Mucosa of rectum (tissue), 2 donors: Measurements from ENCODE around the gene PIEZO2.

ENCODE experiments used
- H3K27ac ChIP-seq, 2 donors: one replicate each; pipeline ENCODE4 v1.7.0; 2013; ENCODE audit warnings: inconsistent platforms in 2 of 2, low read depth in 2 of 2, low read length in 2 of 2
- H3K27me3 ChIP-seq, 2 donors: one replicate each; pipeline ENCODE4 v1.7.0; 2013; ENCODE audit warnings: low read length in 2 of 2; ENCODE audit not compliant: control insufficient read depth in 2 of 2, insufficient read depth in 2 of 2
- H3K36me3 ChIP-seq, 2 donors: one replicate each; pipeline ENCODE4 v1.7.0; 2013; ENCODE audit warnings: low read length in 2 of 2; ENCODE audit not compliant: control insufficient read depth in 2 of 2, insufficient read depth in 2 of 2
- H3K4me1 ChIP-seq, 2 donors: one replicate each; pipeline ENCODE4 v1.7.0; 2013; ENCODE audit warnings: low read length in 2 of 2, mild to moderate bottlenecking in 1 of 2; ENCODE audit not compliant: control insufficient read depth in 2 of 2, insufficient read depth in 2 of 2
- H3K4me3 ChIP-seq, 2 donors: one replicate each; pipeline ENCODE4 v1.7.0; 2013; ENCODE audit warnings: low read length in 2 of 2
- H3K9ac ChIP-seq, 2 donors: one replicate each; pipeline ENCODE4 v1.7.0; 2013; ENCODE audit warnings: low read length in 2 of 2, low read depth in 1 of 2, mild to moderate bottlenecking in 1 of 2
- H3K9me3 ChIP-seq, 2 donors: one replicate each; pipeline ENCODE4 v1.7.0; 2013; ENCODE audit warnings: low read length in 2 of 2; ENCODE audit not compliant: control insufficient read depth in 2 of 2
- donor health status: healthy.
- donor health status: Normal muscosa, but diverticular disease.

The PIEZO2 gene

DNA sequence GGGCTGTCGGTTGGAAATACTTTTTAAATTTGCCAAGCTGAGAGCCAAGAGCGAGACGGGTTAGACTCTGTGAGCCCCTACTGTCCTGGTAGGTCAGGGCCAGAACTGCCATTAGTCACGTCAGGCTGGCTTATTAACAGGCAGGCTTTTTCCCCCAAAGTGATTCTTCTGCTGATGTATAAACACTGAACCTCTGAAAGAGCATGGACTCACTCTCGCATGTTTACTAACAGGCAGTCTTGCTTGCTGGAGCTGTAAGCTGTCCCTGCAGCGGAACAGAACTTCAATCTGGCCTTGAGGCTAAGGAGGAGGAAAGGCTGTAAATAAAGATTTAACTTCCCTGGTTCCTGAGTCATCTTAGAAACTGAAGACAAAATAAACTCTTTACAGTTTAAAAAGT lies 288.4 kb downstream of the PIEZO2 start:
- Histone ChIP-seq H3K9ac (no peak overlapping the region), H3K4me3 (no peak overlapping the region), H3K4me1 (no peaks in the 10 kb centered on the region), H3K27me3 (no peaks in the 10 kb centered on the region), H3K36me3 (no peaks in the 10 kb centered on the region), H3K9me3 (no peaks in the 10 kb centered on the region), H3K27ac (peak overlapping the region in 1 of 2 donors; percentile 20)

DNA sequence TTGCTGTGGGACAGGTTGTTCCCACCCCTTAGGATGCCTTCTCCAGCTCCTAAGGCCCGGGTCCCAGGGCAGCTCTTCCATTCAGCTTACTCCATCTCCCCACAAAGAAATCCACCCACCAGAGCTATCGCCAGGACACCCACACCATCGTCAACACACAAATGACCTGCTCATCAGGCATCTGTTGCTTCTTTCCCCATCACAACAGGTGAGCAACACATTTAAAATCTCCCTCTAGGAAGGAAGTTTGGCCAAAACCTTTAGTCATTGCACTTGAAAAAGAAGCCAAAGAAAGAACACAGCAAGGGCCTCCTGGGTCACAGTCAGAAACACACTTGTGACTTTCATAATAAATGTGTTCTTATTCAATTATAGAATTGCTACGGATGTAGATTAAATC lies 289.0 kb downstream of the PIEZO2 start:
- Histone ChIP-seq H3K4me3 (no peak overlapping the region), H3K4me1 (no peaks in the 10 kb centered on the region), H3K9ac (no peak overlapping the region), H3K27ac (peak overlapping the region in 1 of 2 donors; percentile 20), H3K36me3 (no peaks in the 10 kb centered on the region), H3K27me3 (no peaks in the 10 kb centered on the region), H3K9me3 (no peaks in the 10 kb centered on the region)

DNA sequence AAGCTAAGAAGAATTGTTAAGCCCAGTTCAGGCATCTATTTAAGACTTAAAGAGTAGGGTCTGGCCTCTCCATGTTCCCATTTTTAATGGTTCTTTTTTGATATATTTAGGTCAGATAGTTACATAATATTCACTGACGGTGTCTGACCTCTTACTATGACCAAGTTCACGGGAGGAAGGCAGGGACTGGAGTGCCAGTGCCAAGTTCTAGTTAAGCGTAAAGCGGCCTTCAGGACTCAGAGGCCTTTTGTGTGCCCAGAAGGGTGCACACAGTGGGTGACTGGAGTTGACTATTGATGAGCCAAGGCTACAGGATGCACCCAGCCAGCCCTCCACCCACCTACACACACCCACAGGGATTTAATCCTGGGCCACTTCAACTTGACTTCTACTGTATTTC lies 290.9 kb downstream of the PIEZO2 start:
- no peaks in the 10 kb centered on the region for H3K36me3 ChIP-seq

DNA sequence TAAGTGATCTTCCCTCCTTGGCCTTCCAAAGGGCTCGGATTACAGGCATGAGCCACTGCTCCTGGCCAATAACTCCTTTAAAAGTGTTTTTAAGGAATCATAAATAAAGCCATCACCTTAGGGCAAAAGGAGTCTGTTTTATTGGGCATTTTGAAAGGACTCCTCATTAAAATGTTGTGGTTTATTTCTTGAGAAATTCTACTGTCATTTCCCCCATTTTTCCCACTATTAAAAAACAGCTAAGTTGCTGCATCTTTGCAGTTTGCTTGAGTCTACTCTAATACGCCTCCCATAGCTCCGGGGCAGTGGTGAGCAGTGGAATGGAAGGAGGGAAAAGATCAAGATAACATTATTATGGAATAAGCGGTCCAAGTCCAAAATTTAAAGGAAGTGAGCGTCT lies 293.2 kb downstream of the PIEZO2 start:
- Histone ChIP-seq H3K9ac (no peak overlapping the region), H3K27me3 (no peaks in the 10 kb centered on the region), H3K27ac (no peak overlapping the region)

More for the DNA sequence above, 290.9 kb downstream of the PIEZO2 start:
- H3K27me3 ChIP-seq, result no peaks in the 10 kb centered on the region
- no peak overlapping the region for H3K4me3 ChIP-seq
- H3K9ac ChIP-seq, result no peak overlapping the region
- no peaks in the 10 kb centered on the region for H3K4me1 ChIP-seq
- no peak overlapping the region for H3K27ac ChIP-seq
- H3K9me3 ChIP-seq, result no peaks in the 10 kb centered on the region

DNA sequence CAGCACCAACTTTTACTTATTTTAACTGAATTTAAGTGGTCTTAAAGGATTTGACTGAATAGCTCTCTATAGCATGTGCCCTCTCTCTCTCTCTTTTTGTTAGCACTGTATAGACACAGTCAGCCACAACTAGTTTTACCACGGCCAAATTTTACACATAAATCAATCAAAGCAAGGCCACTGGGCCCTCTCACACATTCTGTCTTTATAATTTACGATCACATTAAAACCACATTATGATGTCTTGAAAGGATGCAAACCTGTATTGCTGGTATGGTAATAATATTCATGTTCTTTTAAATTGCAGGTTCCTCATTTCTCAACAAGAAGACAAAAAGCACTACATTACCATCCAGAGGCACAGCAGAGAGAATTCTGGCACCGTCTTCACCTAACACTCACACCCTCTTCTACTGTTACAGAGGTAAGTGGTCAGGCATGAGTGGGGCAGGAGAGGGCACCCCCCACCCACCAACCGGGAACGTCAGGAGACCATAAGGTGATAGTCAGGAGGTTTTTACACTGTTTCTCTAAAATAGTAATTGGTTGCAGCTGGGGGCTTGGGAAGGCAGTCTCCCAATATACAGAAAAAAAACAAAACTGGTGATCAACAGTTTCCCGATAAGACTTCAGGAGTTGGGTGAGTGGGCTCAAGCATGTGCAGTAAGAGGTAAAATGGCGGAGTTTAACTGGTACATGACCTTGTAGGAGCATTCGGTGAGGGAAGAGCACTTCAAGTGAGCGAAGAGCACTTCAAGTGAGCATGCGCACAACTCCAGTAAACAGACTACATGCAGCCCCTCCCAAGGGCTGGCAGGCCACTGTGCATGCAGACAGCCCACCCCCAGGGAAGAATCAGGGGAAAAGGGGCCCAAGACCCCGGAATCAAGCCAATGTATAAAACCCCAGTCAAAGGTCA lies 296.7 kb downstream of the PIEZO2 start:
- no peak overlapping the region for H3K9ac ChIP-seq
- no peak overlapping the region for H3K4me3 ChIP-seq
- H3K27ac ChIP-seq, result no peak overlapping the region
- no peaks in the 10 kb centered on the region for H3K27me3 ChIP-seq
- no peaks in the 10 kb centered on the region for H3K4me1 ChIP-seq
- no peaks in the 10 kb centered on the region for H3K36me3 ChIP-seq
- H3K9me3 ChIP-seq, result no peaks in the 10 kb centered on the region

More for the DNA sequence above, 293.2 kb downstream of the PIEZO2 start:
- no peaks in the 10 kb centered on the region for H3K9me3 ChIP-seq
- no peak overlapping the region for H3K4me3 ChIP-seq
- H3K4me1 ChIP-seq, result no peaks in the 10 kb centered on the region
- H3K36me3 ChIP-seq, result no peaks in the 10 kb centered on the region

DNA sequence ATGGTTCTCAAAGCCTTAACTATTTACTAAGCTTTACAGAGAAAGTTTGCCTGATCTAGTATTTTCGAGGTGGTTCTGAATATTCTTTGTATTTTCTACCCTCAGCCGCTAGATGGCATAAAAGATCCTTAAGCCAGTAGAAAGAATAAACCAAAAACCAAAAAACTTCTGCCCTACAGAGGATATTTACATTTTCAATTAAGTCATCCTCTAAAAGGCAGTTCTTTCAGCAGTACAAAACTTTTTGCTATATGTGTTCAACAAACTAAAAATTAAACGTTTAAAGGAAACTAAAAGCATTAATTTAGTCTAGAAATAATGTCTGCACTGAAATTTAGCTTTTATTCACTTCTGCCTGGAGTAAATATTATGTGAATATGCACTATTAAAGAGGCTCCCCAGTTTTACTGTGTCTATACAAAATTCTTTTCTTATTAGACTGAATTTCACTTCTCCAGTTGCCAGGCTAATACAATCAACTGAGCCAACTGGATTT lies 297.5 kb downstream of the PIEZO2 start:
- H3K9me3 ChIP-seq, result no peaks in the 10 kb centered on the region
- no peaks in the 10 kb centered on the region for H3K27me3 ChIP-seq
- H3K36me3 ChIP-seq, result no peaks in the 10 kb centered on the region
- H3K27ac ChIP-seq, result no peak overlapping the region
- no peak overlapping the region for H3K4me3 ChIP-seq
- no peak overlapping the region for H3K9ac ChIP-seq
- H3K4me1 ChIP-seq, result no peaks in the 10 kb centered on the region

DNA sequence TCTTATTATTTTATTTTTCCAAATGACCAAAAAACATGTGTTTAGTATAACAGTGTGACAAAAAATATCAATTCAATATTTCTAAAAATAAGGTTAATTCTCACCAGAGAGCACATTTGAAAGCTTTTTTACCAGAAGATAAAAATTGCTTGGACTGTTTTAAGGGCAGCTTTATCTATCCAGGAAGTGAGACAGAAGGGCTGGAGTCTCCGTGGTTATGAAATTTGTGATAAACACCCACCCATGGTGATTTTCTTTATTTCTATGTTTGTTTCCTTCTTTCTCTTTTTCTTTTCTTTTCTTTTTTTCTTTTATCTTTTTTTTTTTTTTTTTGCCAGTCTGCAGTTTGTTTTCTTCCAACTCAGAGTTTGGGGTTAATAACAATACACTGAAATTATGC lies 298.5 kb downstream of the PIEZO2 start:
- Histone ChIP-seq H3K27me3 (no peaks in the 10 kb centered on the region), H3K9ac (no peak overlapping the region), H3K27ac (no peak overlapping the region), H3K9me3 (no peaks in the 10 kb centered on the region), H3K36me3 (no peaks in the 10 kb centered on the region), H3K4me1 (no peaks in the 10 kb centered on the region), H3K4me3 (no peak overlapping the region)

DNA sequence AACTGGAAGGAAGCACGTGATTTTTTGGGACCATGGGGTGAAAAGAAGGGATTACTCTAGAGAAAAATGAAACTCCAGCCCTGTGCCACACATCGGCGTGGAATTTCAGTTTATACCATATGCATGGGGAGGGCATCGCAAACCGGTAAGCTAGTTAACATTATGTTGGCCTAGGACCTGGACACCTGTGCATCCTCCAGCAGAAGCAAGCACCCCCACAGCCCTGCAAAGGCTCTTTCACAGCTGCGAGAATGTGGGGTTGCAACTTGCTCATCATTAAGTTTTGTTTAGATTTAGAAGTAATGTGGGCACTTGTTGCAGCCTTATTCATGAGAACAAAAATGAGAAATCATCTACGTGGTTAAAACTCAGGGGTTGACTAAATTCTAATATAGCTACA lies 299.2 kb downstream of the PIEZO2 start:
- H3K36me3 ChIP-seq, result no peaks in the 10 kb centered on the region
- no peak overlapping the region for H3K27ac ChIP-seq
- no peaks in the 10 kb centered on the region for H3K27me3 ChIP-seq
- no peaks in the 10 kb centered on the region for H3K4me1 ChIP-seq
- no peaks in the 10 kb centered on the region for H3K9me3 ChIP-seq
- H3K4me3 ChIP-seq, result no peak overlapping the region
- no peak overlapping the region for H3K9ac ChIP-seq

DNA sequence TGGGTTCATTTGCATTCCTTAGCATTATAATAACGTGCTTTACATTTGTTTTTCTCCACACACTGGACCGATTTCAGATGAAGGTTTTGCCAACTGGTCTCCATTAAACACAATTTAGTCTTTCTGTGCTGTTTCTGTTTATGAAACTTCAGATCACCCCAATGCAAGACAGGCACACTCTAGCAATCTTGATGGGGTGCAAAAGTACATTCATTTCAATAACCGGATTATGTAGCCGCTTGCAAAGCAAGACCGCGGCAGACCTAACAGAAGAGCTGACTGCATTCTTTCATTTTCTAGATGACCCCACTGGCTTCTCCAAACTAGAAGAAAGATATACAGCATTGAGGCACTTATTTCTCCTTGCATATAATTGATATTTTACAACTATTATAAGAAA lies 301.5 kb downstream of the PIEZO2 start:
- Histone ChIP-seq H3K4me3 (no peak overlapping the region), H3K9ac (no peak overlapping the region), H3K36me3 (no peaks in the 10 kb centered on the region), H3K9me3 (no peaks in the 10 kb centered on the region), H3K27me3 (no peaks in the 10 kb centered on the region), H3K27ac (no peak overlapping the region), H3K4me1 (no peaks in the 10 kb centered on the region)

DNA sequence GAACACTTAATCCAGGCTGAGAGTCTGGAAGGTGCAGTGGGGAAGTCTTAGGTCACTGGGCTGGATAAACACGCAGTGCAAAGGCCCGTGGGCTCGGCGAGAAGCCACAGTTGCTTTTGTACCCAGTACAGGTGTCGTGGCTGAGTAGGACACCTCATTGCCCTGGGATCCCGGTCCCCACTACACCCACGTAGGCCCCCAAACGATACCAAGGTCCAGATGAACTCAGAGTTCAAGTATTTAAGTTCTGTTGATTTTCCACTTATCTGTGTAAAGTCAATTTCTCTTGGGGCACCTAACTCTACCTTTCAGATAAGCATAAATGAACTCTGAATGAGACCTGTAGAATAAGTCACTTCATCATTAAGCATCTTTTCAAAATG lies 302.0 kb downstream of the PIEZO2 start:
- no peak overlapping the region for H3K27ac ChIP-seq
- no peaks in the 10 kb centered on the region for H3K27me3 ChIP-seq
- no peaks in the 10 kb centered on the region for H3K4me1 ChIP-seq
- no peaks in the 10 kb centered on the region for H3K9me3 ChIP-seq
- H3K9ac ChIP-seq, result no peak overlapping the region
- H3K4me3 ChIP-seq, result no peak overlapping the region
- no peaks in the 10 kb centered on the region for H3K36me3 ChIP-seq
